B cell (primary cell): ENCODE data around the gene ACP6. TPM values are rescaled to one million over a fixed set of nuclear protein-coding genes. Genes with fewer than 3 reads are reported as not detected.

Experiments
- ATAC-seq: fragments of 200-7000 bp; cut with Tn5 transposase; one replicate; pipeline ENCODE4 v1.10.0; 2021; ENCODE audit warnings: low read depth, mild to moderate bottlenecking, moderate number of reproducible peaks, moderate library complexity
- CTCF ChIA-PET: fragments of 350-600 bp; sonication (Branson Sonifier 250); formaldehyde crosslinking; loops from one replicate; lab custom pipeline; 2021; ENCODE audit warnings: antibody characterized with exemption, inconsistent platforms; lab: Charles Lee
- POLR2A ChIA-PET: fragments of 350-600 bp; sonication (Branson Sonifier 250); formaldehyde crosslinking; loops from one replicate; lab custom pipeline; 2021; ENCODE audit warnings: antibody characterized with exemption; lab: Charles Lee
- DNase-seq: peaks from one replicate; pipeline ENCODE4 v3.0.0; 2013
- H2AFZ ChIP-seq: 2 replicates; pipeline ENCODE4 v1.6.1; 2012; ENCODE audit warnings: mild to moderate bottlenecking, low read depth, low read length; ENCODE audit not compliant: insufficient read depth, poor library complexity, severe bottlenecking
- H3K27ac ChIP-seq, 2 donors: 1 replicate in 1 of 2; 2 replicates in 1 of 2; pipeline ENCODE4 v1.5.1; 2012 to 2013; ENCODE audit warnings: low read length in 2 of 2, mild to moderate bottlenecking in 2 of 2, moderate library complexity in 1 of 2
- H3K27me3 ChIP-seq, 4 experiments: fragments of 200-600 bp in 1 of 4; sonication (generic) in 1 of 4; replicated peaks in 1 of 4; 1 replicate in 2 of 4; 2 replicates in 2 of 4; pipeline versions ENCODE4 v1.6.1 to v1.7.0; 2013 to 2016; ENCODE audit warnings: low read length in 3 of 4, mild to moderate bottlenecking in 2 of 4, mixed read lengths in 1 of 4, moderate library complexity in 1 of 4; ENCODE audit not compliant: insufficient read depth in 4 of 4, control insufficient read depth in 3 of 4; ENCODE audit errors: control extremely low read depth in 1 of 4
- H3K36me3 ChIP-seq, 2 experiments: replicated peaks in 1 of 2; 1 replicate in 1 of 2; 2 replicates in 1 of 2; pipeline versions ENCODE4 v1.6.1 to v1.7.1; 2013; ENCODE audit warnings: low read length in 1 of 2; ENCODE audit not compliant: insufficient read depth in 2 of 2, control insufficient read depth in 1 of 2; ENCODE audit errors: control extremely low read depth in 1 of 2, extremely low read depth in 1 of 2
- H3K4me1 ChIP-seq, 2 donors: fragments of 200-600 bp in 1 of 2; sonication (generic) in 1 of 2; 1 replicate in 1 of 2; 2 replicates in 1 of 2; pipeline versions ENCODE4 v1.5.1 to v1.6.1; 2013 to 2017; ENCODE audit warnings: low read length in 2 of 2; ENCODE audit not compliant: control insufficient read depth in 2 of 2, insufficient read depth in 2 of 2
- H3K4me2 ChIP-seq: replicated peaks from 2 replicates; pipeline ENCODE3; 2012; ENCODE audit warnings: mild to moderate bottlenecking, low read depth, low read length; ENCODE audit not compliant: poor library complexity, severe bottlenecking
- H3K4me3 ChIP-seq, 5 experiments: fragments of 200-600 bp in 1 of 5; sonication (generic) in 1 of 5; 1 replicate in 3 of 5; 2 replicates in 2 of 5; pipeline versions ENCODE4 v1.5.1 to v1.7.0; 2011 to 2016; ENCODE audit warnings: low read length in 4 of 5, mild to moderate bottlenecking in 4 of 5, low read depth in 2 of 5, control low read depth in 1 of 5, moderate library complexity in 1 of 5; ENCODE audit not compliant: insufficient read depth in 1 of 5; ENCODE audit errors: control extremely low read depth in 1 of 5, extremely low read depth in 1 of 5
- H3K79me2 ChIP-seq: fragments of 200-600 bp; sonication (generic); one replicate; pipeline ENCODE4 v1.6.0; 2016; ENCODE audit warnings: low read length; ENCODE audit not compliant: control insufficient read depth, insufficient read depth
- H3K9ac ChIP-seq: fragments of 200-600 bp; sonication (generic); 2 replicates; pipeline ENCODE4 v1.6.1; 2017; ENCODE audit warnings: mild to moderate bottlenecking, low read length, moderate library complexity
- H3K9me3 ChIP-seq, 3 donors: one replicate each; pipeline versions ENCODE4 v1.6.1 to v1.7.1; 2013; ENCODE audit warnings: low read length in 2 of 3; ENCODE audit not compliant: control insufficient read depth in 2 of 3, insufficient read depth in 1 of 3; ENCODE audit errors: control extremely low read depth in 1 of 3
- H4K20me1 ChIP-seq: 2 replicates; pipeline ENCODE4 v1.6.0; 2012; ENCODE audit warnings: mild to moderate bottlenecking, low read length; ENCODE audit not compliant: insufficient read depth, control insufficient read depth, poor library complexity, severe bottlenecking
- H3K27ac Mint-ChIP-seq: one replicate; pipeline ENCODE4 v1.8.0; 2021; ENCODE audit warnings: mixed read lengths
- H3K27me3 Mint-ChIP-seq: one replicate; pipeline ENCODE4 v1.8.0; 2021; ENCODE audit warnings: mixed read lengths
- H3K4me1 Mint-ChIP-seq: one replicate; pipeline ENCODE4 v1.8.0; 2021; ENCODE audit warnings: mixed read lengths
- H3K4me3 Mint-ChIP-seq: one replicate; pipeline ENCODE4 v1.8.0; 2021; ENCODE audit warnings: mixed read lengths
- H3K9me3 Mint-ChIP-seq: one replicate; pipeline ENCODE4 v1.8.0; 2022; ENCODE audit warnings: mixed read lengths; ENCODE audit not compliant: insufficient read depth
- EZH2 ChIP-seq: IDR thresholded peaks from 2 replicates; pipeline ENCODE4 v1.6.1; 2012; ENCODE audit warnings: borderline replicate concordance, low read depth, mild to moderate bottlenecking, moderate library complexity, low read length; ENCODE audit not compliant: insufficient read depth, poor library complexity, severe bottlenecking
- WGBS: methylation state at CpG from one replicate; pipeline ENCODE4 v1.1.5; 2013; ENCODE audit warnings: missing lambda C conversion rate; ENCODE audit not compliant: insufficient coverage; 5-methylcytosine and 5-hydroxymethylcytosine counted together
- intact Hi-C: fragments of 100-400 bp; cut with micrococcal nuclease; formaldehyde crosslinking; loops from one replicate; pipeline ENCODE4 v1.10.0; 2022
- polyA plus RNA-seq: library from polyadenylated mRNA; depleted of rRNA; stranded (reverse); fragments of >200 nt; gene quantifications from 2 replicates; pipeline ENCODE4 v1.2.3, GENCODE V29; 2012
- total RNA-seq, 2 donors: library from RNA; stranded (reverse); fragments of 120-200 nt in 1 of 2; gene quantifications; 1 replicate in 1 of 2; 2 replicates in 1 of 2; pipeline versions ENCODE4 v1.2.3 to v1.2.4, GENCODE V29; 2013 to 2022
- TF ChIP-seq, protein P1 (sequence below): fragments of 200-600 bp; IDR thresholded peaks from one replicate; pipeline ENCODE4 v1.8.0; 2022; ENCODE audit warnings: antibody characterized with exemption, mild to moderate bottlenecking

The ACP6 gene
- total and polyA plus RNA-seq, 2 donors (not counting 1 experiment from before 2014, with no cell fraction given), result 5.0 to 15.7 TPM

DNA sequence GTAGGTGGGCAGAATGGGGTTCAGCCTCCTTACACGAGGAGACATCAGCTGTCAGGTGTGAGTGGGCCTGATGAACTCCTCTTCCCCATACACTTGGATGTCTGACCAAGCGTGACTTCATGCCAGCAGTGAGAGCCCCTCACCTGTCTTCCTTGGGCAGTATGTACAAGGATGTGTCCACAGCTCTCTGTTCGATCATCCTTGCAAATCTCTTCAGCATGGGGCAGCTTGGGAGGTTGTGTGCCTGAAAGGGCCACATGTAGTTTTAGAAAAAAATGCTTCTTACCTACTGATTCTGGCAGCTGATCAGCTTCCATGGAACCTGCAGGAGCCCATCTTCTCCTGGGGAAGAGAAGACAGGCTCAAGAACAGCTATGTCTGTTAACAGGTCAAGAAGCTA lies 18.0 kb downstream of the ACP6 start:
- H3K79me2 ChIP-seq, result no peaks in the 10 kb centered on the region
- H3K9me3 ChIP-seq, result no peaks in the 10 kb centered on the region
- TF ChIP-seq EZH2, result no peak
- TF ChIP-seq, protein P1, sequence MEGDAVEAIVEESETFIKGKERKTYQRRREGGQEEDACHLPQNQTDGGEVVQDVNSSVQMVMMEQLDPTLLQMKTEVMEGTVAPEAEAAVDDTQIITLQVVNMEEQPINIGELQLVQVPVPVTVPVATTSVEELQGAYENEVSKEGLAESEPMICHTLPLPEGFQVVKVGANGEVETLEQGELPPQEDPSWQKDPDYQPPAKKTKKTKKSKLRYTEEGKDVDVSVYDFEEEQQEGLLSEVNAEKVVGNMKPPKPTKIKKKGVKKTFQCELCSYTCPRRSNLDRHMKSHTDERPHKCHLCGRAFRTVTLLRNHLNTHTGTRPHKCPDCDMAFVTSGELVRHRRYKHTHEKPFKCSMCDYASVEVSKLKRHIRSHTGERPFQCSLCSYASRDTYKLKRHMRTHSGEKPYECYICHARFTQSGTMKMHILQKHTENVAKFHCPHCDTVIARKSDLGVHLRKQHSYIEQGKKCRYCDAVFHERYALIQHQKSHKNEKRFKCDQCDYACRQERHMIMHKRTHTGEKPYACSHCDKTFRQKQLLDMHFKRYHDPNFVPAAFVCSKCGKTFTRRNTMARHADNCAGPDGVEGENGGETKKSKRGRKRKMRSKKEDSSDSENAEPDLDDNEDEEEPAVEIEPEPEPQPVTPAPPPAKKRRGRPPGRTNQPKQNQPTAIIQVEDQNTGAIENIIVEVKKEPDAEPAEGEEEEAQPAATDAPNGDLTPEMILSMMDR, result no peak
- no peak overlapping the region for H3K27ac ChIP-seq
- CTCF ChIA-PET, result interaction anchor here (0.6 to 1.2 kb wide), 3 partner anchors 11 to 241 kb away, joined by 3 to 4 read pairs (median 3); no protein-coding TSS in a partner anchor
- POLR2A ChIA-PET, result no interaction called here
- ATAC-seq (no peak), DNase-seq (no peak)
- H3K4me2 ChIP-seq, result no peak overlapping the region
- no peak overlapping the region for H3K27ac Mint-ChIP-seq
- no peaks in the 10 kb centered on the region for H4K20me1 ChIP-seq
- no peak overlapping the region for H2AFZ ChIP-seq
- no peaks in the 10 kb centered on the region for H3K27me3 Mint-ChIP-seq
- WGBS, result 100% methylated on average over 1 of the region's 3 CpGs
- peaks cover 2 to 11% of the 10 kb centered on the region in 2 experiments for H3K36me3 ChIP-seq
- no peak overlapping the region for H3K4me3 Mint-ChIP-seq
- H3K27me3 ChIP-seq, result no peaks in the 10 kb centered on the region
- no peaks in the 10 kb centered on the region for H3K9me3 Mint-ChIP-seq
- intact Hi-C loops, result no loop called here
- H3K4me3 ChIP-seq, result no peak overlapping the region
- no peaks in the 10 kb centered on the region for H3K4me1 Mint-ChIP-seq
- no peak overlapping the region for H3K9ac ChIP-seq
- H3K4me1 ChIP-seq, result no peaks in the 10 kb centered on the region

DNA sequence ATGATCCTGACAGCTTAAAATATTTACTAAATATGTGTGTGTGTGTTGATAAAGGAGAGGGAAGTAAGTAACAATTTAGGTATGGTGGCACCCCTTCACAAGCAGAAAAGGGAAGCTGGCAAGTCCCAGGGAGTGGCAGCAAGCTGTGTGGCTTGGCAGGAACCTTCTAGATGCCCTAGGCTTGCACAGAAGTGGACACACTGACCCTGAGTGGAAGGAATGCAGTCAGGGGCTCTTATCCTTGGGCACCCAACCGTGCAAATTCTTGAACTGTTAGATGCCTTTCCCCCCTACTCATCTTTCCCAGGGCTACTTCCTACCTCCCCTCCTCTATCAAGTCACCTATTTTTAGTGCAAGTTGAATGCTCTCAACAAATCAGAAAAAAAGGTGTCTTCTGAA lies 18.9 kb downstream of the ACP6 start:
- Histone ChIP-seq H3K4me2 (no peak overlapping the region), H3K79me2 (no peaks in the 10 kb centered on the region), H3K9me3 (no peaks in the 10 kb centered on the region), H3K4me1 (no peaks in the 10 kb centered on the region), H4K20me1 (no peaks in the 10 kb centered on the region), H3K9ac (no peak overlapping the region), H3K27ac (no peak overlapping the region), H3K36me3 (peaks cover 2 to 11% of the 10 kb centered on the region in 2 experiments), H3K27me3 (no peaks in the 10 kb centered on the region), H3K4me3 (no peak overlapping the region), H2AFZ (no peak overlapping the region)
- Mint-ChIP-seq H3K9me3 (no peaks in the 10 kb centered on the region), H3K4me3 (no peak overlapping the region), H3K27me3 (no peaks in the 10 kb centered on the region), H3K4me1 (no peaks in the 10 kb centered on the region), H3K27ac (no peak overlapping the region)
- ChIA-PET POLR2A (no interaction called here), CTCF (interaction anchor here (1.7 kb wide), 1 partner anchor 11 kb away, joined by 10 read pairs; no protein-coding TSS in a partner anchor)
- intact Hi-C loops, result no loop called here
- TF ChIP-seq, protein P1, result no peak
- no peak for TF ChIP-seq EZH2
- DNase-seq, result no peak
- no CpG with 5 or more reads among the region's 1 CpG for WGBS
- no peak for ATAC-seq
